CD4-positive, alpha-beta T cell treated with Interleukin-10 for 1 hour (primary cell): Measurements from ENCODE around the gene BIRC7.

Source experiments
- DNase-seq: peaks from one replicate; pipeline ENCODE4 v3.0.0-alpha.2; 2020

Gene BIRC7

DNA sequence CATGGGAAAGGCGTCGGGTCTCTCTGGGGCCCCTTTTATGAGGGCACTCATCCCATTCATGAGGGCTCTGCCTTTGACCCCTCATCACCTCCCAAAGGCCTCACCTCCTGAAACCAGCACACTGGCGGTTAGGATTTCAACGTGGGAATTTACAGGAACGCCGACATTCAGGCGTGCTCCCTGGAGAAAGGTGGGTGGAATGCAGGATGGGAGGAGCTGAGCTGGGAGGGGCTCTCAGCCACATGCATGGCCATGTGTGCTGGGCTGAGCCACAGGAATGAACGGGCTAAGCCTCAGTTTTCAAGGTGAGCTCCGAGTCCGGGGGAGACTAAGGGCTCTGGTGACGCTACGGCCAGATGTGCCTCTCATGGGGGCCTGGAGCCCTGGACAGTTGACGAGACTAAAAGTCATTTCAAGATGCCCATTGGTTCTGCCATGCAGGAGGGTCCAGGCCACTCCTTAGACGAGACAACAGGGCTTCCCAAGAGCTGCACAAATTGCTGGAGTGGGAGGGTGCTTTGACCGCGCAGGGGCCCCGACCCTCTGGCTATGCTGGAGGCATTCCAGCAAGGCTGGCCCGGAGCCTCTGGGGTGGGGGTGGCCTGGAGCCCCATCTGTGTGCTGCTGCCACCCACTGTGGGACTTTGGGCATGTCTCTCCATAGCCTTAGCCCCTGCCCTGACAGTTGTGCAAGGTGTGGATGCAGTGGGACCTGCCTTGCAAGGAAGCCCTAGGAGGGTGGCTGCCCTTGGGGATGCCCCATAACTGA lies 33.1 kb downstream of the BIRC7 start:
- DNase-seq = no peak

GRCh38 chr20:63269724-63270123 lies 34.0 kb downstream of the BIRC7 start:
- no peak for DNase-seq

DNA sequence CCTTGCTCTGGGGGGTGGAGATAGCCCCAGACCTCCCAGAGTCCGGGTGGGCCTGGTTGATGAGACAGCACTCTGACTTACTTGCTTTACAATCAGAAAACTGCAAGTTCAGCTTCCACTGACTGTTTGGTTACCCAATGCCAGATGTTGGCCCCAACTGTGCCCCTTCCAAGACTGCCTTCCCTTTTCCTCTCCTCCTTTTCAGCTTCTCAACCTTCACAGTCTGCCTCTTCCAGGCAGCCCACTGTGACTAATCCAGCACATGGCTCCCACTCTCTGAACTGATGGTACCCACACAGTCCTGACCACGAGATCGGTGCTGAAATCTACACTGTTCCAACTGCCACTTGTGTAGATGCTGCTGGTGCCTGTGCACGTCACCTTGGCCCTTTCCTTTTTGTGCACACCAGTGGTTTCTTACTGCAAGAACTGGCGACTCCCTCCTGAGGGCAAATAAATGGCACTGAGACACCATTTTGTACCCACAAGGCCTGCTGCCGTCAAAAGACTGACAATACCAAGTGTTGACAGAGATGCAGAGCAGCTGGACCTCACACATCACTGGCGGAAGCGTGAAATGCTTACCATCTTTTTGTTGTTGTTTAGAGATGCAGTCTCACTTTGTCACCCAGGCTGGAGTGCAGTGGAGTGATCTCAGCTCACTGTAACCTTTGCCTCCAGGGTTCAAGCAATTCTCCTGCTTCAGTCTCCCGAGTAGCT lies 35.1 kb downstream of the BIRC7 start:
- no peak for DNase-seq

DNA sequence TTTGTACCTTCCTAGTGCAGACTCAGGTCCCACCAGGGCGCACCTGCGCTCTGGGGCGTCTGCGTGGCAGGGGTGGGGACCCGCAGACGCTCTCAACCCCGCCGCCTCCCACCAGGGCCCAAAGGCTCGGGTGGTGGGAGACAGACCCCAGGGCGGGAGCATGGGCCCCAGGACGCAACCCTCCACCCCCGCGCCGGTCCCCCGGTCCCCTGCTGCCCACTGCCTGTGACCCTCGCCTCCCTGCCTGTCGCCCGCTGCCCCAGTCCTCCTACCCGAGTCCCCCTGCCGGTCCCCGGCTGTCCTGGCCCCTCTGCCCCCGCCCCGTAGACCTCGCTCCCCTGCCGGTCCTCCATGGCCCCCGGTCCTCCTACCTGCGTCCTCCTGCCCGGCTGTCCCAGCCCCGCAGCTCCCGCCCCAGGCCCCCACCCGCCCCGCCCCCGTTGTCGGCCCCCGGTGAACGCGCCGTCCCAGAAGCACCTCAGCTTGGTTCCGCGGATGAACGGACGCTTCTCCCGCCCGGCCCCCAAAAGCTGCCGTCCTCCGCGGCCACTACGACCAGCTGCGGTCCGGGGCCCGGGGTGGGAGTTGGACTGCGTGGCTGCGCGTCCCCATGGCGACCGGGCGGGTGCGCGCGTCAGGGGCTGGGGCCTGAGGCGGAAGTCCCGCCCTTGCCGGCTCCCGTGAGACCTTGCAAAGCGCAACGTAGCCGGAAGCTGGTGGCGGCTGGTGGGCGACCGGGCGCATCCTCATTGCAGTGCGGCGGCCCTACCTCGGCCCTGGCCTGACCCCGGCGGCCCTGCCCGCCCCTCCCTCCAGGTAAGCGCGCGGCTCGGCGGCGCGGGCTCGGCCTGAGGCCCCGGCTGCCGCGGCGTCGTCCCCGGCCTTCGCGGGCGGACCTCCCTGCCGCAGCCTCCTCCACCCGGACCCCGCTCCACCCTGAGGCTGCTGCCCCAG lies 36.7 kb downstream of the BIRC7 start, which contains the start of gene ARFGAP1:
TSS of gene ARFGAP1 (plus strand) at position 709 of the 954 bp plus-strand sequence. CDS start 2,768 bp downstream, outside the sequence.
- DNase-seq = peak; percentile 88

GRCh38 chr20:63273059-63273579 lies 37.4 kb downstream of the BIRC7 start:
- no peak for DNase-seq

DNA sequence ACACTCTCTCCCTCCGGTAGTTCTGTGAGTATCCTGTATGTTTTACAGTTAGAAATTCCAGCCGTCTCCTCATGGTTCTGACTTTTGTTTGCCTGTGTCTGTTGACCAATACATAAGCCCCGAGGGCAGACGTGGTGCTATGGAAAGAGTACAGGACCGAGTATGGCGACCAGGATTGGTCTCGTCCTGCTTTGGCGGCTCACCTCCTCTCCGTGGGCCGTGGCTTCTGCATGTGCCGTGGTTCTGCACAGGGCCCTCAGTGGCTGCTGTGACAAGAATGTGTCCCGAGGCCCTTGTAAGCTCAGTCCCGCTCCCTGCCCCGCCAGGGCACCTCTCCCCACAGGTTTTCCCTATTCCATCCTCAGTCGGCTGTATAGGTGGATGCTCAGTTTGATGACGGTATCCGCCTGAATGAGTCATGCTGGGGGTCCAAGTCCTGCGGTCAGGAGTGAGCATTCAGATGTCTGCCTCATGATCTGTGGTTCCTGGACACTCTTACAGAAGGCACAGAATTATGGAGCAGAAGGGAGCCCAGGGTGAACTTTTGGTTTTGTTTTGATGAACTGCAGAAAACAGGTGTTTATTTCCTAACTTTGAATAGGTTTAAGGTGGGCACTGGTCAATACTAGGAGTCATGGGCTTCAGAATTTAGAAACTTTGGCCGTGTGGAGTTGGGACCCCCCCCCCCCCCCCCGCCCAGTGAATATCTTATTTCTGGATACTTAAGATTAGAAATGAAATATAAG lies 38.1 kb downstream of the BIRC7 start:
- DNase-seq = no peak

DNA sequence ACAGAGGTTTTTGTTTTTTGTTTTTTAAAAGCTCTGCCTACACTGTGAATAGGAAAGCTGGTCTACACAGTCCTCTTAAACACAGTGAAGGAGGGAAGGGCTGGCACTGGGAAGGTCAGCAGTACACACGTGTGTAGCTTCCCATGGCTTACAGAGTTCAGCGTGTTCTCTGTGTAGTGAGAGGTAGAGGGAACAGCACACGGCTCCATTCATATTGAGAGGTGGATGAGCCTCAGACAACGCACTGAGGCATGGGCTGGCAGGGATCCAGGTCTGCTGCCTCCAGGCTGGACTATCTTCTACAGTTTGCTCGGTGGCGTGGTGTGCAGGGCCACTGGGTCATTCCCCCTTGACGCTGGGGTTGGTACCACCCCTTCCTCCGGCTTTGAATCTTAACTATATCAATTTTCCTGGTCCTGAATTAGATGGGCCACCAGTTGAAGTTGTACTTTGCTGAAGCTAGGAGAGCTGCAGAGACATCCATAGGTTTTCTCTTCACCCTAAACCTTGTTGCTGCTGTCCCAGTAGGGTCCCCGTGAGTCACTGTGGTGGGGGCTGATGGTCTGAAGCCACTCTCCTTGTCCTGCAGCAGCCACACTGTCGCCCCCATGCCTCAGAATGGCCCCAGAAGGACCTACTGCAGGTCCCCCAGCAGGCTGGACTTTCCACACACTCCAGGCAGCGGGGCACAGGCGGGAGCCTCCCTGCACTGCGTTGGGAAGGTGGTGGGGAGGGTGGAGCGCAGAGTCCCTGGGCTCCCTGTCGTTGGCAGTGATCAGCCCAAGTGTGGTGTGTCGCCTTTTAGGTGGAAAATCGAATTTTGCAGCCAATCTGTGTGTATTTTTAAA lies 38.9 kb downstream of the BIRC7 start:
- no peak for DNase-seq

GRCh38 chr20:63275825-63276224 lies 40.1 kb downstream of the BIRC7 start:
- no peak for DNase-seq

DNA sequence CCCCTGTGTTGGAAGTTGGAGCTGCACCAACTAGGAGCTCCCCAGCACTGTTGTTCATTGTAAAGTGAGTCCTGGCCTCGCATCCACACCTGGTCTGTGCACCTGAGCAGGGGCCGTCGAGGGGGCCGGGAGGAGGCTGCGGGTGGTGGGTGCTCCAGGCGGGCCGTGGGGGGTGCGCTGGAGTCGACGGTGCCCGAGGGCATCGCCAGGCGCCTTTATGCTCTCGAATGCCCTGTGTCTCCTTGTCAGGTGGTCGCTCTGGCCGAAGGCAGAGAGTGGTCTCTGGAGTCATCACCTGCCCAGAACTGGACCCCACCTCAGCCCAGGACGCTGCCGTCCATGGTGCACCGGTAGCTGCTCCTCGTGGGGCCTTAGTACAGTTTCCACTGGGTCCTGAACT lies 41.3 kb downstream of the BIRC7 start:
- no peak for DNase-seq

- DNase-seq = no peak
Measured at GRCh38 chr20:63277466-63278272, 42.0 kb downstream of the BIRC7 start.

- DNase-seq = no peak
Measured at GRCh38 chr20:63278661-63279060, 43.0 kb downstream of the BIRC7 start.

GRCh38 chr20:63279931-63280330 lies 44.2 kb downstream of the BIRC7 start:
- no peak for DNase-seq

DNA sequence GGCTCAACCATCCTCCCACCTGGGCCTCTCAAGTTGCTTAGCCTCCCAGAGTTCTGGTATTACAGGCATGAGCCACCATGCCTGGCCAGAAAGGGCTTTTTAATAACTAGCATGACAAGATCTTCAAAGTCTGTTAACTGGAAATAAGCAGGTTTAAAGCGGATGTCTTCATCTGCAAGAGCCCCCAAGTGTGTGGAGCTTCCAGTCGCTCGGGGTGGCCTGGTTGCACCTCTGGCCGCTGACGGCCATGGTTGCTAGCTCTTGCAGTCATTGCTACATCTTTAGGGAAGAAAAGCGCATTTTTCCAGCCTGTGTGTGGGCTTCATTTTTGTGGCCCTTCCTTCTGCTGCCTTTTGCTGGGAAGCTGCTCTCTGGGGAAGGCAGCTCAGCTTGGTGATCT lies 44.7 kb downstream of the BIRC7 start:
- no peak for DNase-seq

GRCh38 chr20:63280929-63281545 lies 45.3 kb downstream of the BIRC7 start:
- no peak for DNase-seq

DNA sequence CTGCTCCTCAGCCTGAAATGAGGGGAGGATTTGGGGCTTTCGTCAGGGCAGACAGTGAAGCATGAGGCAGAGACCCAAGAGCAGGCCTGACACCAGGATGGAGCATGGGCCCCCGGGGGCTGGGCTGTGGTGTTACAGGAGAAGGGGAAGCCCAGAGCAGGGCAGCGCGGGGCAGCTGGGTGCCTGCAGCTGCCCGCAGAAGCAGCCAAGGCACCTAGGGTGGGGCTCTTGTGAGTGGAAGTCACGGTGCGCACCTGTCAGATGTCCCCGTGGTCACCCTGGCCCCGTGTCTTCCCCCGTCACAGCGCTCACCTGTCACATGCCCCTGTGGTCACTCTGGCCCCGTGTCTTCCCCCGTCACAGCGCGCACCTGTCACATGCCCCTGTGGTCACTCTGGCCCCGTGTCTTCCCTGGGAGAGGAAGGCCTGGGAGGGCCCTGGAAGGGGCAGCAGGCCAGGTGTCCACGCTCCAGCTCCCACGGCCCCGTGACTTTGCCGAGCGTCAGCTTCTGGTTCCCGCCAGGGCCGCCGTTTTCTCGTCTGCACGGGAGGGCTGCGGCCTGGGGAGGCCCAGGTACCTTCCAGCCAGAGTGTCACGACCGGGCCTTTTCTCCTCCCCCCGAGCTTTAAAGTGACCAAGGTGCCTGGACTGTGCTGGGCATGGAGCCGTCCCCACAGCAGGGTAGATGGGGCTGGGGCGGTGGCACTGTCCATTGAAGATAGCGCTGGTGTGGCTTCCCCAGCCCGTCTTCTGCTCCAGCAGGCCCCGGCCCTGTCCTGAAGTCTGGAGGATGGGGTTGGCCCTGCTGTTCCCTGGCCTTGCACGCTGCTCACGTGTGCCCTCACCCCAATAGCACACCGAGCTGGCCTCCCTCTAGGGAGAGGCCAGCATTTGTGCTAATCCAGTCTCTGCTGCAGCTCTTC lies 46.3 kb downstream of the BIRC7 start:
- DNase-seq = no peak

- DNase-seq = no peak
Measured at GRCh38 chr20:63282946-63283345, 47.2 kb downstream of the BIRC7 start.

- no peak for DNase-seq
Measured at GRCh38 chr20:63283397-63284082, 47.8 kb downstream of the BIRC7 start.

GRCh38 chr20:63284083-63284440 lies 48.4 kb downstream of the BIRC7 start:
- DNase-seq = peak; percentile 25
